ENCODE results near the gene PARL.

The PARL gene

GRCh38 chr3:183921096-183921495 is 36.4 kb upstream of the PARL start:
- Histone ChIP-seq H2BK12ac (ENCODE audit: low read length) (no peak overlapping the region), H3K14ac (ENCODE audit: low read length) (no peak overlapping the region), H2AK5ac (ENCODE audit: low read depth, low read length) (no peak overlapping the region), H4K91ac (ENCODE audit: low read depth, low read length, poor library complexity) (no peak overlapping the region), H3K23ac (ENCODE audit: low read depth, low read length, poor library complexity) (no peak overlapping the region), H2BK15ac (ENCODE audit: low read length) (no peak overlapping the region), H3K9ac (ENCODE audit: low read depth, low read length, poor library complexity) (no peak overlapping the region), H4K8ac (ENCODE audit: low read depth, low read length) (no peak overlapping the region), H2AFZ (ENCODE audit: low read length) (no peak overlapping the region), H3K4me3 (ENCODE audit: low read length in 2 of 2) (no peak overlapping the region), H2BK5ac (ENCODE audit: low read length) (no peak overlapping the region), H3K36me3 (replicated peaks in 1 of 2; ENCODE audit: control insufficient read depth in 2 of 2, insufficient read depth in 2 of 2, low read length in 2 of 2) (peaks cover 24 to 38% of the 10 kb centered on the region in 2 donors), H3K27ac (replicated peaks; ENCODE audit: low read length) (no peak overlapping the region), H3K18ac (ENCODE audit: low read length) (no peak overlapping the region), H3K27me3 (ENCODE audit: control insufficient read depth in 3 of 3, insufficient read depth in 3 of 3, low read depth in 1 of 3, low read length in 3 of 3) (no peaks in the 10 kb centered on the region), H3K4me2 (ENCODE audit: insufficient read depth, low read length, poor library complexity, severe bottlenecking) (no peak overlapping the region), H3K4me1 (ENCODE audit: control insufficient read depth in 2 of 2, insufficient read depth in 1 of 2, low read depth in 1 of 2, low read length in 2 of 2) (no peaks in the 10 kb centered on the region), H2BK120ac (ENCODE audit: low read depth, low read length) (no peak overlapping the region), H3K4ac (ENCODE audit: low read length) (no peak overlapping the region), H3K79me1 (ENCODE audit: low read depth, low read length) (no peaks in the 10 kb centered on the region), H3K9me3 (replicated peaks in 1 of 2; ENCODE audit: control insufficient read depth in 2 of 2, insufficient read depth in 1 of 2, low read depth in 1 of 2, low read length in 2 of 2) (no peaks in the 10 kb centered on the region)
- WGBS, 2 donors (ENCODE audit: extremely low coverage in 2 of 2, insufficient read length in 2 of 2, insufficient replicate concordance in 1 of 2), result no CpG with 5 or more reads among the region's 15 CpGs
- DNase-seq (ENCODE audit: low spot score), result no peak

DNA sequence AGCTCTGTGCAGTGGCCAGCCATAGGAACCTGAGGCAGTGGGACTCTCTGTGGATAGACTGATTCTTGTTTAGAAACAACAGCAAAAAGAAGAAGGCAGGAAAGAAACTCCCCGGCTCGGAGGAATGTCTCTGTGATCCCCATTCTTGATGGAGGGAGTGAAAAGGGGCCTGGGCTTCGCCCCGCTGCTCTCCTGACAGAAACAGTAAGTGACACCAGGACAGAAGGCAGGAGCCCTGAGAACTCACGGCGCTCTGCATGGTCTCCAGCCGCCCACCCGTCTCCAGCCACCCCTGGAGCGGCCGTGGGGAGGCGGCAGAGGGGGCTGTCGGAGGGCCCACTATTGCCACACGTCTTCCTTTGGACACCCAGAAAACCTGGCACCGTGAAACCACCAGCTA is 35.7 kb upstream of the PARL start:
- no CpG with 5 or more reads among the region's 14 CpGs for WGBS, 2 donors (ENCODE audit: extremely low coverage in 2 of 2, insufficient read length in 2 of 2, insufficient replicate concordance in 1 of 2)
- Histone ChIP-seq H2BK12ac (ENCODE audit: low read length) (no peak overlapping the region), H2BK15ac (ENCODE audit: low read length) (no peak overlapping the region), H3K4ac (ENCODE audit: low read length) (no peak overlapping the region), H3K23ac (ENCODE audit: low read depth, low read length, poor library complexity) (no peak overlapping the region), H4K8ac (ENCODE audit: low read depth, low read length) (no peak overlapping the region), H3K27ac (replicated peaks; ENCODE audit: low read length) (no peak overlapping the region), H3K4me2 (ENCODE audit: insufficient read depth, low read length, poor library complexity, severe bottlenecking) (no peak overlapping the region), H3K27me3 (ENCODE audit: control insufficient read depth in 3 of 3, insufficient read depth in 3 of 3, low read depth in 1 of 3, low read length in 3 of 3) (no peaks in the 10 kb centered on the region), H3K9me3 (replicated peaks in 1 of 2; ENCODE audit: control insufficient read depth in 2 of 2, insufficient read depth in 1 of 2, low read depth in 1 of 2, low read length in 2 of 2) (no peaks in the 10 kb centered on the region), H2BK120ac (ENCODE audit: low read depth, low read length) (no peak overlapping the region), H3K14ac (ENCODE audit: low read length) (no peak overlapping the region), H2AFZ (ENCODE audit: low read length) (no peak overlapping the region), H2BK5ac (ENCODE audit: low read length) (no peak overlapping the region), H4K91ac (ENCODE audit: low read depth, low read length, poor library complexity) (no peak overlapping the region), H3K18ac (ENCODE audit: low read length) (no peak overlapping the region), H3K4me3 (ENCODE audit: low read length in 2 of 2) (no peak overlapping the region), H3K4me1 (ENCODE audit: control insufficient read depth in 2 of 2, insufficient read depth in 1 of 2, low read depth in 1 of 2, low read length in 2 of 2) (no peaks in the 10 kb centered on the region), H3K79me1 (ENCODE audit: low read depth, low read length) (no peaks in the 10 kb centered on the region), H2AK5ac (ENCODE audit: low read depth, low read length) (no peak overlapping the region), H3K36me3 (replicated peaks in 1 of 2; ENCODE audit: control insufficient read depth in 2 of 2, insufficient read depth in 2 of 2, low read length in 2 of 2) (peaks cover 23 to 36% of the 10 kb centered on the region in 2 donors), H3K9ac (ENCODE audit: low read depth, low read length, poor library complexity) (no peak overlapping the region)
- no peak for DNase-seq (ENCODE audit: low spot score)

DNA sequence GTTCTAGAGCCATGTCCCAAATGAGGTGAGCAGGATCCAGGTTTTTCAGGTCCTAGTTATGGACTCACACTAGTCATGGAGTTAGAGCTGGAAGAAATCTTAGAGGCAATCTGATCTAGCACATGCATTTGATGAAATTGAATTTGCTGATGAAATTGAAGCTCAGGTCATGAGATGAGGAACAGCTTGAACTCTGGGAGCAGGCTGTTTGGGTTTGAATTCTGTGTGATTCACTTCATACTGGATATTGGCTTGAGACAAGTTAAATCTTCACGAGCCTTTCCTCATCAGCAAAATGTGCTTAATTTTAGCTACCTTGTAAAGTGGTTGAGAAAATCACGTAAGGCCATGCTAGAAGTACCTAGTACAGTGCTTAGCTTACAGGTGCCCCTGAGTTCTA is 33.5 kb upstream of the PARL start:
- WGBS, 2 donors (ENCODE audit: extremely low coverage in 2 of 2, insufficient read length in 2 of 2, insufficient replicate concordance in 1 of 2), result no CpG with 5 or more reads among the region's 2 CpGs
- Histone ChIP-seq H2AFZ (ENCODE audit: low read length) (no peak overlapping the region), H3K9ac (ENCODE audit: low read depth, low read length, poor library complexity) (no peak overlapping the region), H3K9me3 (replicated peaks in 1 of 2; ENCODE audit: control insufficient read depth in 2 of 2, insufficient read depth in 1 of 2, low read depth in 1 of 2, low read length in 2 of 2) (no peaks in the 10 kb centered on the region), H3K4me3 (ENCODE audit: low read length in 2 of 2) (no peak overlapping the region), H2BK120ac (ENCODE audit: low read depth, low read length) (no peak overlapping the region), H3K79me1 (ENCODE audit: low read depth, low read length) (no peaks in the 10 kb centered on the region), H4K91ac (ENCODE audit: low read depth, low read length, poor library complexity) (no peak overlapping the region), H3K14ac (ENCODE audit: low read length) (no peak overlapping the region), H3K4me1 (ENCODE audit: control insufficient read depth in 2 of 2, insufficient read depth in 1 of 2, low read depth in 1 of 2, low read length in 2 of 2) (no peaks in the 10 kb centered on the region), H3K4me2 (ENCODE audit: insufficient read depth, low read length, poor library complexity, severe bottlenecking) (no peak overlapping the region), H2BK12ac (ENCODE audit: low read length) (no peak overlapping the region), H3K27me3 (ENCODE audit: control insufficient read depth in 3 of 3, insufficient read depth in 3 of 3, low read depth in 1 of 3, low read length in 3 of 3) (no peaks in the 10 kb centered on the region), H3K18ac (ENCODE audit: low read length) (no peak overlapping the region), H2BK5ac (ENCODE audit: low read length) (no peak overlapping the region), H3K23ac (ENCODE audit: low read depth, low read length, poor library complexity) (no peak overlapping the region), H3K36me3 (replicated peaks in 1 of 2; ENCODE audit: control insufficient read depth in 2 of 2, insufficient read depth in 2 of 2, low read length in 2 of 2) (peaks cover 13 to 23% of the 10 kb centered on the region in 2 donors), H3K4ac (ENCODE audit: low read length) (no peak overlapping the region), H2AK5ac (ENCODE audit: low read depth, low read length) (no peak overlapping the region), H4K8ac (ENCODE audit: low read depth, low read length) (no peak overlapping the region), H3K27ac (replicated peaks; ENCODE audit: low read length) (no peak overlapping the region), H2BK15ac (ENCODE audit: low read length) (no peak overlapping the region)
- DNase-seq (ENCODE audit: low spot score), result no peak

- no peak overlapping the region for H2BK15ac ChIP-seq (ENCODE audit: low read length)
- no peaks in the 10 kb centered on the region for H3K4me1 ChIP-seq (ENCODE audit: control insufficient read depth in 2 of 2, insufficient read depth in 1 of 2, low read depth in 1 of 2, low read length in 2 of 2)
- no peak overlapping the region for H2BK12ac ChIP-seq (ENCODE audit: low read length)
- no peaks in the 10 kb centered on the region for H3K27me3 ChIP-seq (ENCODE audit: control insufficient read depth in 3 of 3, insufficient read depth in 3 of 3, low read depth in 1 of 3, low read length in 3 of 3)
- H2AFZ ChIP-seq (ENCODE audit: low read length), result no peak overlapping the region
- H3K79me1 ChIP-seq (ENCODE audit: low read depth, low read length), result no peaks in the 10 kb centered on the region
- no peak overlapping the region for H2BK5ac ChIP-seq (ENCODE audit: low read length)
- H3K9ac ChIP-seq (ENCODE audit: low read depth, low read length, poor library complexity), result no peak overlapping the region
- H3K27ac ChIP-seq (replicated peaks; ENCODE audit: low read length), result no peak overlapping the region
- no peak overlapping the region for H3K18ac ChIP-seq (ENCODE audit: low read length)
- H3K4ac ChIP-seq (ENCODE audit: low read length), result no peak overlapping the region
- H2AK5ac ChIP-seq (ENCODE audit: low read depth, low read length), result no peak overlapping the region
- H2BK120ac ChIP-seq (ENCODE audit: low read depth, low read length), result no peak overlapping the region
- no peaks in the 10 kb centered on the region for H3K9me3 ChIP-seq (replicated peaks in 1 of 2; ENCODE audit: control insufficient read depth in 2 of 2, insufficient read depth in 1 of 2, low read depth in 1 of 2, low read length in 2 of 2)
- no peak overlapping the region for H3K14ac ChIP-seq (ENCODE audit: low read length)
- peaks cover 13 to 21% of the 10 kb centered on the region in 2 donors for H3K36me3 ChIP-seq (replicated peaks in 1 of 2; ENCODE audit: control insufficient read depth in 2 of 2, insufficient read depth in 2 of 2, low read length in 2 of 2)
- H3K4me3 ChIP-seq (ENCODE audit: low read length in 2 of 2), result no peak overlapping the region
- WGBS, 2 donors (ENCODE audit: extremely low coverage in 2 of 2, insufficient read length in 2 of 2, insufficient replicate concordance in 1 of 2), result no CpG with 5 or more reads among the region's 4 CpGs
- no peak for DNase-seq (ENCODE audit: low spot score)
- no peak overlapping the region for H4K91ac ChIP-seq (ENCODE audit: low read depth, low read length, poor library complexity)
- H4K8ac ChIP-seq (ENCODE audit: low read depth, low read length), result no peak overlapping the region
- H3K4me2 ChIP-seq (ENCODE audit: insufficient read depth, low read length, poor library complexity, severe bottlenecking), result no peak overlapping the region
- H3K23ac ChIP-seq (ENCODE audit: low read depth, low read length, poor library complexity), result no peak overlapping the region
Measured at GRCh38 chr3:183917776-183918175, 33.1 kb upstream of the PARL start.
